Upper lobe of left lung (tissue), 6 donors: ENCODE measurements around the gene USF2. TPM values are rescaled to one million over a fixed set of nuclear protein-coding genes. Genes with fewer than 3 reads are reported as not detected.
A peak's percentile ranks its signal among the peaks of the same experiment; 100 is the strongest.
"Not testable (repeated sequence)": the region's sequence is repeated elsewhere in the genome, so short reads cannot be mapped to it uniquely, and the experiment has no call there.

Source experiments
- ATAC-seq, 2 donors: fragments of 200-7000 bp; cut with Tn5 transposase; one replicate each; pipeline ENCODE4 v1.9.1; 2022; ENCODE audit warnings: mild to moderate bottlenecking in 2 of 2, moderate library complexity in 2 of 2; ENCODE audit not compliant: low FRiP score in 2 of 2
- DNase-seq, 2 donors: peaks; one replicate each; pipeline ENCODE4 v3.0.0-alpha.2; 2019 to 2020
- H3K27ac ChIP-seq, 4 donors: fragments of 200-600 bp; sonication (generic); one replicate each; pipeline ENCODE4 v1.5.1; 2016 to 2019
- H3K27me3 ChIP-seq, 4 donors: fragments of 200-600 bp; sonication (generic); one replicate each; pipeline ENCODE4 v1.5.1; 2017 to 2019
- H3K36me3 ChIP-seq, 4 donors: fragments of 200-600 bp; sonication (generic); one replicate each; pipeline ENCODE4 v1.5.1; 2016 to 2019
- H3K4me1 ChIP-seq, 4 donors: fragments of 200-600 bp; sonication (generic); one replicate each; pipeline ENCODE4 v1.5.1; 2018 to 2019
- H3K4me3 ChIP-seq, 4 donors: fragments of 200-600 bp; sonication (generic); one replicate each; pipeline ENCODE4 v1.5.1; 2017 to 2019; ENCODE audit warnings: mild to moderate bottlenecking in 2 of 4, moderate library complexity in 1 of 4
- H3K9me3 ChIP-seq, 4 donors: fragments of 200-600 bp; sonication (generic); one replicate each; pipeline ENCODE4 v1.5.1; 2018 to 2019
- EP300 ChIP-seq, 4 donors: sonication (generic); formaldehyde crosslinking; IDR thresholded peaks; one replicate each; pipeline ENCODE4 v1.5.1; 2017; ENCODE audit warnings: antibody characterized with exemption in 4 of 4, control low read depth in 2 of 4
- POLR2A ChIP-seq, 4 donors: fragments of 450-650 bp; IDR thresholded peaks; one replicate each; pipeline ENCODE4 v1.5.1; 2016 to 2017; ENCODE audit warnings: antibody characterized with exemption in 4 of 4, mild to moderate bottlenecking in 2 of 4
- POLR2AphosphoS5 ChIP-seq, 2 donors: sonication (generic); formaldehyde crosslinking; IDR thresholded peaks; one replicate each; pipeline ENCODE4 v1.5.1; 2017; ENCODE audit warnings: antibody characterized with exemption in 2 of 2
- WGBS, 2 donors: methylation state at CpG; one replicate each; pipeline ENCODE4 v1.1.5; 2017 to 2018; 5-methylcytosine and 5-hydroxymethylcytosine counted together
- total RNA-seq, 6 donors: library from RNA; depleted of rRNA in 4 of 6; stranded (reverse); fragments of >200 nt in 4 of 6; gene quantifications; one replicate each; pipeline versions ENCODE4 v1.1.0 to v1.2.1, GENCODE V29; 2016 to 2021
- TF ChIP-seq, protein P1 (sequence below), 6 experiments: fragments of 450-650 bp in 4 of 6; fragments of 200-600 bp in 2 of 6; sonication (generic) in 2 of 6; IDR thresholded peaks; one replicate each; pipeline ENCODE4 v1.5.1; 2016 to 2019; ENCODE audit warnings: antibody characterized with exemption in 6 of 6
- donor health status: DM: no; HTN: no; CAD: no; lungs with moderate emphysema.
- donor health status: DM: no; HTN: yes; CAD: no; lungs with severe emphysema.

The USF2 gene
- total RNA-seq, 6 donors from 2014 or later: 96.7 to 289 (median 175) TPM

DNA sequence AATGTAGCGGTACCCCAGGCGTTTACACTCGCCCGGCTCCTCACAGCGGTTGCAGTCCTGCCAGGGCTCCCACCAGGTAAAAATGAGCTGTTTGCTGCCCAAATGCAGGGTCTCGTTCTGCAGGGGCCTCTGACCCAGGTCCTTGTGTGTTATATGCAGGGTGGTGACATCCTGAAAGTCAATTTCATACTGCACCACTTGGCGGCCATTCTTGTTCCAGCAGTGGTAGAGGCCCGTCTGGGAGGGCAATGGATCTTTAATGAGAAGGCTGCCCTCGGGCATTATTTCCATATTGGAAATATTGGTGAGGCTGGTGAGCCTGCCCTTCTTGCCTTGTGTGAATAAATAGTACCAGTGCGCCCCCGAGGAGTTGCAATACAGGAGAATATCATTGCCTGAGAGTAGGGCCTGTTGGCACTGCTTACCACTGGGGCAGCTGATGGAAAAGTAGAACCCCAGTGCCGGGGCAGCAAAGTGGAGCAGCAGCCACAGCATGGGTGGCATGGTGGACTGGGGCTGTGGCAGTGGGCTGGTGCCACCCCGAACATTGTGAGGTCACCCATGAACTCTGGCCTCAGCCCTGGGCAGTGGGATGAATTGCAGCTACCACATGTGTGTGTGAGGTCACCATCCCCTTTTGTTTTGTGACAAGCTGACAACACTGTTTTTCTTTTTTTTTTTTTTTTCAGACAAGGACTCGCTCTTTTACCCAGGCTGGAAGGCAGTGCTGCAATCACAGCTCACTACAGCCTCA lies 40.4 kb upstream of the USF2 start, which contains the start of gene FAM187B:
FAM187B (minus strand) TSS at position 563 of the 754 bp plus-strand sequence; CDS start at position 504, 59 bp downstream.
- Histone ChIP-seq H3K27ac (no peak within 1 kb of the TSS), H3K4me3 (no peak within 1 kb of the TSS), H3K9me3 (no peaks in the 10 kb centered on the region), H3K4me1 (peaks cover 0 to 11% (median 7%) of the 10 kb centered on the region in 4 donors), H3K36me3 (no peaks in the 10 kb centered on the region), H3K27me3 (no peaks in the 10 kb centered on the region)
- DNase-seq (no peak), ATAC-seq (no peak)
- TF ChIP-seq POLR2AphosphoS5 (IDR thresholded peaks at IDR 0.05): no peak
- no peak for TF ChIP-seq EP300 (IDR thresholded peaks at IDR 0.05)
- TF ChIP-seq, protein P1, sequence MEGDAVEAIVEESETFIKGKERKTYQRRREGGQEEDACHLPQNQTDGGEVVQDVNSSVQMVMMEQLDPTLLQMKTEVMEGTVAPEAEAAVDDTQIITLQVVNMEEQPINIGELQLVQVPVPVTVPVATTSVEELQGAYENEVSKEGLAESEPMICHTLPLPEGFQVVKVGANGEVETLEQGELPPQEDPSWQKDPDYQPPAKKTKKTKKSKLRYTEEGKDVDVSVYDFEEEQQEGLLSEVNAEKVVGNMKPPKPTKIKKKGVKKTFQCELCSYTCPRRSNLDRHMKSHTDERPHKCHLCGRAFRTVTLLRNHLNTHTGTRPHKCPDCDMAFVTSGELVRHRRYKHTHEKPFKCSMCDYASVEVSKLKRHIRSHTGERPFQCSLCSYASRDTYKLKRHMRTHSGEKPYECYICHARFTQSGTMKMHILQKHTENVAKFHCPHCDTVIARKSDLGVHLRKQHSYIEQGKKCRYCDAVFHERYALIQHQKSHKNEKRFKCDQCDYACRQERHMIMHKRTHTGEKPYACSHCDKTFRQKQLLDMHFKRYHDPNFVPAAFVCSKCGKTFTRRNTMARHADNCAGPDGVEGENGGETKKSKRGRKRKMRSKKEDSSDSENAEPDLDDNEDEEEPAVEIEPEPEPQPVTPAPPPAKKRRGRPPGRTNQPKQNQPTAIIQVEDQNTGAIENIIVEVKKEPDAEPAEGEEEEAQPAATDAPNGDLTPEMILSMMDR (IDR thresholded peaks at IDR 0.05): no peak
- TF ChIP-seq POLR2A (IDR thresholded peaks at IDR 0.05): no peak
- WGBS, 2 donors: 92 to 94% methylated on average over 13 to 14 of the region's 14 CpGs

DNA sequence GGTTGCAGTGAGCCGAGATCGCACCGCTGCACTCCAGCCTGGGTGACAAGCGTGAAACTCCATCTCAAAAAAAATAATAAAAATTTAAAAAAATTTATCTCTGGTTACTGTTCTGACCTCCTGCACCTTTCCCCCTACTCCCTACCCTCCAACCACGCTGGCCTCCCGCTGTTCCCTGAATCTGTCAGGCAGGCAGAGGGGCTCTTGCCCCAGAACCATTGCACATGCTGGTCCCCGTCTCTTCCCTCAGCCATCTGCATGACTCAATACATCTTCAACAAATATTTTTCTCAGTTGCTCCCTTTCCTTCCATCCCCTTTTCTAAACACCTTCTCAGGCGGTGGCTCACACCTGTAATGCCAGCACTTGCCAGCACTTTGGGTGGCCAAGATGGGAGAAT lies 39.2 kb upstream of the USF2 start:
- no peak for ATAC-seq
- Histone ChIP-seq H3K4me3 (no peak overlapping the region), H3K27me3 (no peaks in the 10 kb centered on the region), H3K9me3 (no peaks in the 10 kb centered on the region), H3K27ac (no peak overlapping the region), H3K4me1 (peaks cover 0 to 5% (median 4%) of the 10 kb centered on the region in 4 donors), H3K36me3 (no peaks in the 10 kb centered on the region)
- no peak for DNase-seq
- 92 to 95% methylated on average over 8 of the region's 8 CpGs for WGBS, 2 donors
- TF ChIP-seq POLR2A (IDR thresholded peaks at IDR 0.05): no peak
- no peak for TF ChIP-seq POLR2AphosphoS5 (IDR thresholded peaks at IDR 0.05)
- no peak for TF ChIP-seq EP300 (IDR thresholded peaks at IDR 0.05)
- TF ChIP-seq, protein P1 (IDR thresholded peaks at IDR 0.05): no peak

DNA sequence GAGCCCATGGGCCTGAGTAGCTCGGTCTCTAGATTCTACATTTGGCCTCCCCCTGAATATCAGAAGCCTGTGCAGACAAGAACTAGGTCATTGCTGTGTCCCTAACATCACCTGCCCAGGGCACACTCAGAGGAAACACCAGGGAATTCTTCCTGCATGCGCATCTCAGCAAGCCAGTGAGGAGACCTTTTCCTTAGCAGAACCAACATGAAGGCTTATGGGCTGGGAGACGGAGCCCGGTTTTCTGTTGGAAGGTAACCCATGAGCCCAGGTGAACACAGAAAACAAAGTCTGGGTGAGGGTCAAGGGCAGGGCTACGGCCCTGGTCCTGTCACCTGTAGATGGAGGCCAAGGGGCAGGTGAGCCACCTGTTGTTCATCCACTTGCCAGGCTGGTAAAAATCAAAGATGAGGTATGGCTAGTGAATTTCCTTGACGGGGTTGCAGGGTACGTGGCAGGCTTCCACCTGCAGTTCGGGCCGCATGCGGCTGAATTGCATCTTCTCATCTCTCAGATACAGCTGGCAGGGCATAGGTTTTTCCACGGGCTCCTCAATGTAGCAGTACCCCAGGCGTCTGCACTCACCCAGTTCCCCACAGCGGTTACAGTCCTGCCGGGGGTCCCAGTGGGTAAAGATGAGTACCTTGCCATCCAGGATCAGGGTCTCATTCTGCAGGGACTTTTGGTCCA lies 36.7 kb upstream of the USF2 start:
- Histone ChIP-seq H3K27me3 (no peaks in the 10 kb centered on the region), H3K36me3 (no peaks in the 10 kb centered on the region), H3K9me3 (no peaks in the 10 kb centered on the region), H3K27ac (no peak overlapping the region), H3K4me3 (no peak overlapping the region), H3K4me1 (no peaks in the 10 kb centered on the region)
- no peak for ATAC-seq
- no peak for TF ChIP-seq POLR2A (IDR thresholded peaks at IDR 0.05)
- no peak for TF ChIP-seq POLR2AphosphoS5 (IDR thresholded peaks at IDR 0.05)
- TF ChIP-seq, protein P1 (IDR thresholded peaks at IDR 0.05): no peak
- no peak for TF ChIP-seq EP300 (IDR thresholded peaks at IDR 0.05)
- DNase-seq: no peak
- WGBS, 2 donors: 83 to 88% methylated on average over 8 to 11 of the region's 14 CpGs

DNA sequence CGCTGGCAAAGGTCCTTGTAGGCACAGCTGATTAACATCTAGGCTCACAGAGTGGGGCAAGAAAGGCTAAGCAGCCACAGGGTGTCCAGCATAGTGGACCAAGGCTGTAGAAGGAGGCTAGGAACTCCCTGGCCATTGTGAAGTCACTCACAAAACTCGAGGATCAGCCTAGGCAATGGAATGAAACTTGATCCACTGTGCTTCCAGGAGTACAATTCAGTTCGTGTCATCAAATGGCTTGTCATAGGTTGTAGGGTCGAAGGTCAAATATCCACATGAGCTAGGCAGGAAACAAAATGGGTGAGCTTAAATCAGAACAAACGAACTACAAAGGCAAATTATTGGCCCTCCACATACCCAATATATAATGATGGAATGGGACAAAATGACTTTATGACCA lies 35.9 kb upstream of the USF2 start:
- H3K27me3 ChIP-seq: no peaks in the 10 kb centered on the region
- no peak overlapping the region for H3K4me3 ChIP-seq
- TF ChIP-seq POLR2AphosphoS5 (IDR thresholded peaks at IDR 0.05): no peak
- ATAC-seq: no peak
- 74% methylated on average over 5 of the region's 5 CpGs for WGBS, 2 donors
- no peak overlapping the region for H3K27ac ChIP-seq
- no peaks in the 10 kb centered on the region for H3K4me1 ChIP-seq
- DNase-seq: no peak
- no peaks in the 10 kb centered on the region for H3K9me3 ChIP-seq
- no peaks in the 10 kb centered on the region for H3K36me3 ChIP-seq

DNA sequence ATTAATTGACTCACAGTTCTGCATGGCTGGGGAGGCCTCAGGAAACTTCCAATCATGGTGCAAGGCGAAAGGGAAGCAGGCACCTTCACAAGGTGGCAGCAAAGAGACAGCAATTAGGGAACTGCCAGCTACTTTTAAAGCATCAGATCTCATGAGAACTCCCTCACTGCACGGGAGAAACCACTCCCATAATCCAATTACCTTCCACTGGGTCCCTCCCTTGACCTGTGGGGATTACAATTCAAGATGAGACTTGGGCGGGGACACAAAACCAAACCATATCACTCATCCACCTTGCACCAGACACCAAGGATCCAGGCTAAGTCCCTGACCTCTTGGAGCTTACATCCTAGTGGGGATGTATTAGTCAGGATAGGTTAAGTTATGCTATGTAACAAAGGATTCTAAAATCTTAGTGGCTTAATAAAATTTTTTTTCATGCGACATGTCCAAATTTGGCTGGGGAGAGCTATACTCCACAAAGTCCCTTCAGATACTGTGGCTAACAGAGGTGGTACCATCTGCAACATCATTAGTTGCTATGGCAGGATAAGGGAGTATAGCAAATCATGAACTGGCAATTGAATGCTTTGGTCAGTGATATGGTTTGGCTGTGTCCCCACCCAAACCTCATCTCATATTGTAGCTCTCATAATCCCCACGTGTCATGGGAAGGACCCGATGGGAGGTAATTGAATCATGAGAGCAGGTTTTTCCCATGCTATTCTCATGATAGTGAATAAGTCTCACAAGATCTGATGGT lies 31.9 kb upstream of the USF2 start:
- ATAC-seq: no peak
- 77 to 81% methylated on average over 6 of the region's 6 CpGs for WGBS, 2 donors
- Histone ChIP-seq H3K27ac (no peak overlapping the region), H3K4me1 (no peaks in the 10 kb centered on the region), H3K36me3 (no peaks in the 10 kb centered on the region), H3K9me3 (no peaks in the 10 kb centered on the region), H3K4me3 (no peak overlapping the region), H3K27me3 (no peaks in the 10 kb centered on the region)
- TF ChIP-seq POLR2A (IDR thresholded peaks at IDR 0.05) (no peak), EP300 (IDR thresholded peaks at IDR 0.05) (no peak), POLR2AphosphoS5 (IDR thresholded peaks at IDR 0.05) (no peak)
- TF ChIP-seq, protein P1 (IDR thresholded peaks at IDR 0.05): peak in 2 of 6 experiments; percentile 6 to 11
- DNase-seq: no peak

DNA sequence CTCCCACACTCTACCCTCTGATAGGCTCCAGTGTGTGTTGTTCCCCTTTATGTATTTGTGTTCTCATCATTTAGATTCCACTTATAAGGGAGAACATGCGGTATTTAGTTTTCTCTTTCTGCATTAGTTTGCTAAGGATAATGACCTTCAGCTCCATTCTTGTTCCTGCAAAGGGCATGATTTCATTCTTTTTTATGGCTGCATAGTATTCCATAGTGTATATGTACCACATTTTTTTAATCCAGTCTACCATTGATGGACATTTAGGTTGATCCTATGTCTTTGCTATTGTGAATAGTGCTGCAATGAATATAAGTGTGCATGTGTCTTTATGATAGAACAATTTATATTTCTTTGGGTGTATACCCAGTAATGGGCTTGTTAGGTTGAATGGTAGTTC lies 29.2 kb upstream of the USF2 start:
- H3K27me3 ChIP-seq, H3K4me3 ChIP-seq, DNase-seq, H3K4me1 ChIP-seq, ATAC-seq, H3K9me3 ChIP-seq, H3K36me3 ChIP-seq: not testable (repeated sequence)
- WGBS, 2 donors: 90 to 94% methylated on average over 1 of the region's 1 CpG
- H3K27ac ChIP-seq: peak overlapping the region in 1 of 4 donors; percentile 67
